ENCODE measurements around the gene FBXO34. TPM values are rescaled to one million over a fixed set of nuclear protein-coding genes. Genes with fewer than 3 reads are reported as not detected.

Gene FBXO34
- total RNA-seq, 1 experiment from 2014 or later: 18.8 TPM

- BruUV-seq (replicated peaks): no TSS peak
- POLR2A ChIA-PET: no interaction called here
- no peak for ATAC-seq
- H3K4me1 ChIP-seq (ENCODE audit: control insufficient read depth, insufficient read depth, low read length): no peaks in the 10 kb centered on the region
- H3K27ac ChIP-seq (ENCODE audit: low read length): no peak overlapping the region
- TF ChIP-seq TCF7L2 (IDR thresholded peaks at IDR 0.05; ENCODE audit: low read depth, low read length): no peak
- TF ChIP-seq, protein P1, sequence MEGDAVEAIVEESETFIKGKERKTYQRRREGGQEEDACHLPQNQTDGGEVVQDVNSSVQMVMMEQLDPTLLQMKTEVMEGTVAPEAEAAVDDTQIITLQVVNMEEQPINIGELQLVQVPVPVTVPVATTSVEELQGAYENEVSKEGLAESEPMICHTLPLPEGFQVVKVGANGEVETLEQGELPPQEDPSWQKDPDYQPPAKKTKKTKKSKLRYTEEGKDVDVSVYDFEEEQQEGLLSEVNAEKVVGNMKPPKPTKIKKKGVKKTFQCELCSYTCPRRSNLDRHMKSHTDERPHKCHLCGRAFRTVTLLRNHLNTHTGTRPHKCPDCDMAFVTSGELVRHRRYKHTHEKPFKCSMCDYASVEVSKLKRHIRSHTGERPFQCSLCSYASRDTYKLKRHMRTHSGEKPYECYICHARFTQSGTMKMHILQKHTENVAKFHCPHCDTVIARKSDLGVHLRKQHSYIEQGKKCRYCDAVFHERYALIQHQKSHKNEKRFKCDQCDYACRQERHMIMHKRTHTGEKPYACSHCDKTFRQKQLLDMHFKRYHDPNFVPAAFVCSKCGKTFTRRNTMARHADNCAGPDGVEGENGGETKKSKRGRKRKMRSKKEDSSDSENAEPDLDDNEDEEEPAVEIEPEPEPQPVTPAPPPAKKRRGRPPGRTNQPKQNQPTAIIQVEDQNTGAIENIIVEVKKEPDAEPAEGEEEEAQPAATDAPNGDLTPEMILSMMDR (IDR thresholded peaks at IDR 0.05): no peak
- no peak for TF ChIP-seq SIN3A (IDR thresholded peaks at IDR 0.05; ENCODE audit: borderline replicate concordance, insufficient read depth, low read depth, low read length)
- TF ChIP-seq POLR2AphosphoS5 (IDR thresholded peaks at IDR 0.05; ENCODE audit: low read depth, low read length): no peak
- no peak for TF ChIP-seq REST (IDR thresholded peaks at IDR 0.05; ENCODE audit: insufficient read depth in 1 of 2, low read depth in 2 of 2, low read length in 1 of 2)
- DNase-seq (ENCODE audit: low read depth, low spot score): no peak
- no peaks in the 10 kb centered on the region for H3K27me3 ChIP-seq (ENCODE audit: control insufficient read depth, insufficient read depth, low read length)
- H3K4me3 ChIP-seq (ENCODE audit: low read depth in 2 of 2, low read length in 2 of 2): no peak overlapping the region
- intact Hi-C loops (cut with micrococcal nuclease; ENCODE audit: unreplicated experiment) (no loop called here), in situ Hi-C loops (cut with HindIII; ENCODE audit: low pct_unique_long_range_greater_than_20kb, low sequenced_read_pairs) (no loop called here)
- H3K36me3 ChIP-seq (ENCODE audit: control insufficient read depth, insufficient read depth, low read length): no peaks in the 10 kb centered on the region; the same call in 1 of the 2 replicates
- CTCF ChIA-PET: no interaction called here
- H3K9me3 ChIP-seq (ENCODE audit: control insufficient read depth, insufficient read depth, low read depth, low read length): no peaks in the 10 kb centered on the region
These were observed 116.9 kb downstream of the FBXO34 start for GRCh38 chr14:55388160-55388559.

DNA sequence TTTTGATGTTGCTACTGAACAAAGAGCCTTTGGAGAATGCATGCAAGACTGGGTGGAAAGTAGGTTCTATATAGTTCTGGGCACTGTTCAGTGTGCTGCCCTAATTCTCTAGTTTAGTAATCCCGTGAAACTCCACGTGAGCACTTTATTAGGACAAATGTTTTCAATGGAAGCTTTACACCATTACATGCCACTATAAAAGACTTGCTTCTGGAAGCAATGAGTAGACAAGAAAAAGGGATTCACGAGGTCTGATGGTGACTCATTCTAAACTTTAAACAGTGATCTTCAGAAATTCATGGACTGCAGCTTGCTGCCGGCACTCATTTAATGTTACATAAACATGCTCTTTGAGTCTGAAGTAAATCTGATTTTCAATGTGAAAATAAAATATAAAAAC lies 118.1 kb downstream of the FBXO34 start:
- ChIA-PET POLR2A (no interaction called here), CTCF (no interaction called here)
- no peak for TF ChIP-seq REST (IDR thresholded peaks at IDR 0.05; ENCODE audit: insufficient read depth in 1 of 2, low read depth in 2 of 2, low read length in 1 of 2)
- no peak for TF ChIP-seq POLR2AphosphoS5 (IDR thresholded peaks at IDR 0.05; ENCODE audit: low read depth, low read length)
- no peak for TF ChIP-seq TCF7L2 (IDR thresholded peaks at IDR 0.05; ENCODE audit: low read depth, low read length)
- TF ChIP-seq, protein P1 (IDR thresholded peaks at IDR 0.05): no peak
- TF ChIP-seq SIN3A (IDR thresholded peaks at IDR 0.05; ENCODE audit: borderline replicate concordance, insufficient read depth, low read depth, low read length): no peak
- no peak for DNase-seq (ENCODE audit: low read depth, low spot score)
- in situ Hi-C loops (cut with HindIII; ENCODE audit: low pct_unique_long_range_greater_than_20kb, low sequenced_read_pairs): no loop called here
- intact Hi-C loops (cut with micrococcal nuclease; ENCODE audit: unreplicated experiment): no loop called here
- no TSS peak for BruUV-seq (replicated peaks)
- Histone ChIP-seq H3K27ac (ENCODE audit: low read length) (no peak overlapping the region), H3K4me3 (ENCODE audit: low read depth in 2 of 2, low read length in 2 of 2) (no peak overlapping the region), H3K9me3 (ENCODE audit: control insufficient read depth, insufficient read depth, low read depth, low read length) (no peaks in the 10 kb centered on the region), H3K27me3 (ENCODE audit: control insufficient read depth, insufficient read depth, low read length) (no peaks in the 10 kb centered on the region), H3K36me3 (ENCODE audit: control insufficient read depth, insufficient read depth, low read length) (no peaks in the 10 kb centered on the region; the same call in 1 of the 2 replicates), H3K4me1 (ENCODE audit: control insufficient read depth, insufficient read depth, low read length) (no peaks in the 10 kb centered on the region)
- ATAC-seq: no peak

All from Panc1 (cell line).